Stimulated activated CD8-positive, alpha-beta memory T cell treated with anti-CD3 and anti-CD28 coated beads, Interleukin-7, amount 100 ng/mL, for 48 hours (primary cell): ENCODE results near the gene CREBBP.

Source experiments
- DNase-seq, 2 donors: peaks; one replicate each; pipeline ENCODE4 v3.0.0-alpha.2; 2020; ENCODE audit warnings: low read depth in 1 of 2; ENCODE audit errors: extremely low read depth in 1 of 2

The CREBBP gene

DNA sequence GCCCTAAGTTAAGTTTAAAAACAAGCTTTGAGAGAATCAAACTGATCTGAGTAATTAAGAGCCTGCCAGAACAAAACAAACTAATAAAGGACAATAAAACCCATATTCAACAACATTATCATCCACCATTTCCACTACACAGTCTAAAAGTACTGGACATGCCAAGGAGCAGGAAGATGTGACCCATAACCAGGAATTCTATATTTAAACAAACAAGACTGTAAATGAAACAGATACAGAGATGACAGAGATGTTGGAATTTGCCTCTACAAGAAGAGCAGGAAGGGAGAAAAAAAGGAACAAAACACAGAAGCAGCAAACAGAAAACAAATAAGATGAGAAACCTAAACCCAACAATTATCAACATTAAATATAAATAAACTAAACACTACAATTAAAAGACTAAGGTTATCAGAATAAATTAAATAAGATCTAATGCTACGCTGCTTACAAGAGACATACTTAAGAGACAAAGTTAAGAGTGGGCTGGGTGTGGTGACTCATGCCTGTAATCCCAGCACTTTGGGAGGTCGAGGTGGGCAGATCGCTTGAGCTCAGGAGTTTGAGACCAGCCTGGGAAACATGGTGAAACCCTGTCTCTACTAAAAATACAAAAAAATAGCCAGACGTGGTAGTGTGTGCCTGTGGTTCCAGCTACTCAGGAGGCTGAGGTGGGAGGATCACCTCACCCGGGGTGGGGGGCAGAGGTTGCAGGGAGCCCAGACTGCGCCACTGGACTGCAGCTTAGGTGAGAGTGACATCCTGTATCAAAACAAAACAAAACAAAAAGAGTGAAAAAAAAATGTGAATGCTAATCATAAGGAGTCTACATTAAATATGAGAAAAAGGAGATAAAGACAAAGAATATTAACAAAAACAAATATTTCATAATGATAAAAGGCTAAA, 50.6 kb downstream of the CREBBP start:
- DNase-seq, result no peak

DNA sequence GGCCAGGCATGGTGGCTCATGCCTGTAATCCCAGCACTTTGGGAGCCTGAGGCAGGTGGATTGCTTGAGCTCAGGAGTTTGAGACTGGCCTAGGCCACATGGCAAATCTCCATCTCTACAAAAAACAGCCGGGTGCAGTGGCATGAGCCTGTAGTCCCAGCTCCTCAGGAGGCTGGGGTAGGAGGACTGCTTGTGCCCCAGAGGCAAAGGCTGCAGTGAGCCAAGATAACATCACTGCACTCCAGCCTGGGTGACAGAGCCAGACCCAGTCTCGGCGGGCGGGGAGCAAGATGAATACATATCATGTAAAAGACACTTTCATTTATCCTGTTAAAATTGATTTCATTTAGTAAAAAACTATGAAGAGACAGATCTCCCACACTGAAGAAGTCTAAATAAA, 54.6 kb downstream of the CREBBP start:
- no peak for DNase-seq

- no peak for DNase-seq
Observed at GRCh38 chr16:3825103-3825502, 55.4 kb downstream of the CREBBP start.

DNA sequence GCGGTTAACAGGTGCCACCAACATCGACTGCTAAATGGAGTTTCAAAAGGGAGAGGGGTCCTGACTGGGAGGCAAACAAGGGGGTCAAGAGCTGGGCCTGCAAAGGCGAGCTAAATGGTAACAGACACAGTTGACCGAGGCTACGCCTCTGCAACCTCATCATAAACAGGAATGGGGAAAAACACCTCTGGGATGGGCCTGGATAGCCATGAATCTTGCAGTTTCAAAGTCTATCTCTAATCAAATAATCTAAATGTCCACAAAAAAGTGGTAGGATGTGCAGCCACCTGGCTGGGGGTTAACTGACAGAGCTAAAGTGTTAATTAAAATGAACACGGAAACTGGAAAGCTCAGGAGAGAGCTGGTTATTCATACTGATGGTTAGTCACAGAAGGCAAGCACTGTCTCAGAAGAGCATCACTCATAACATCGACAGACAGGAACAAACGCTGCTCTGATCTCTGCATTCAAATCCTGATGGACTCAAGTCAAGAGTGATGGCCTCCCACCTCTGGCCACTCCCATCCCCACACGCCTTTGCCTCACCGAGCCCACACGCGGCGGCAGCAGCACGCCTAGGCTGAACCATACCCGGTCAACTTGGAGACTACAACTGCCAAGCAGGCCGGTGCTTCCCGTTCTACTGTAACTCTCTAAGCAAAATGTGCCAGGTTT, 56.3 kb downstream of the CREBBP start:
- DNase-seq, result no peak

- no peak for DNase-seq
Observed at GRCh38 chr16:3823427-3823826, 57.1 kb downstream of the CREBBP start.

GRCh38 chr16:3822366-3823045, 58.0 kb downstream of the CREBBP start:
- no peak for DNase-seq

GRCh38 chr16:3821184-3821583, 59.3 kb downstream of the CREBBP start:
- DNase-seq, result no peak

- DNase-seq, result no peak
Observed at GRCh38 chr16:3819746-3820724, 60.5 kb downstream of the CREBBP start.

DNA sequence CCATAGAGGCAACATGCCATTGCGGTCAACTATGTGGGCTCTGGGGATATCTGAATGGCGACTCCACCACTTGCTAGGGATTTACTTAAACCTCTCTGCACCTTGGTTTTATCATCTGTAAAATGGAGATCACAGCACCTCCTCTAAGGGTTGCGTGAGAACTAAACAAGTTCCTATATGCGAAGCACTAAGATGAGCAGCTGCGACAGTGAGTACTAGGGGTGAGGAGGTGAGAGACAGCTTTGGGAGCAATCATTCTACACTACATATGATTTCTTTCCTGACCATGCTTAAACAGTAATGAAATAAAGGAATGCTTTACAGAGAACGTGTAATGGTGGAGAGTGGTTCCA, 61.4 kb downstream of the CREBBP start:
- DNase-seq, result no peak

DNA sequence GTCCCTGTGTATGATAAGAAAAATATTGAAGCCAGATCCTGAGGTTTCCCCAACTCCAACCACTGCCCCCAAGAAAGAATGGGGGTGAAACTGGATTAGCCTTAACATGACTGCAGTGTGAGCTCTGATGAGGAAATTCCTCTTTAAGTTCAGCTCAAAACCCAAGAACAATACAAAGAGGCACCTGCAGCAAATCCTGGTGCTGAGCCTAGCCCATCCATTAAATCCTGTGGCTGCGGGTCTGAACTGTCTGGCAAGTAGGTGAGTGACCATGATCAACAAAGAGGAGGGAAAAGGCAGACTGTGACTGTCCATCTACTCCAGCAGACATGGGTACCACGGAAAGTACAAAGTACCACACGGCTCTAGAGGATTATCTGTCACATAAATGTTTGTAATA, 64.2 kb downstream of the CREBBP start:
- DNase-seq, result no peak

GRCh38 chr16:3814755-3815154, 65.8 kb downstream of the CREBBP start:
- DNase-seq, result no peak

DNA sequence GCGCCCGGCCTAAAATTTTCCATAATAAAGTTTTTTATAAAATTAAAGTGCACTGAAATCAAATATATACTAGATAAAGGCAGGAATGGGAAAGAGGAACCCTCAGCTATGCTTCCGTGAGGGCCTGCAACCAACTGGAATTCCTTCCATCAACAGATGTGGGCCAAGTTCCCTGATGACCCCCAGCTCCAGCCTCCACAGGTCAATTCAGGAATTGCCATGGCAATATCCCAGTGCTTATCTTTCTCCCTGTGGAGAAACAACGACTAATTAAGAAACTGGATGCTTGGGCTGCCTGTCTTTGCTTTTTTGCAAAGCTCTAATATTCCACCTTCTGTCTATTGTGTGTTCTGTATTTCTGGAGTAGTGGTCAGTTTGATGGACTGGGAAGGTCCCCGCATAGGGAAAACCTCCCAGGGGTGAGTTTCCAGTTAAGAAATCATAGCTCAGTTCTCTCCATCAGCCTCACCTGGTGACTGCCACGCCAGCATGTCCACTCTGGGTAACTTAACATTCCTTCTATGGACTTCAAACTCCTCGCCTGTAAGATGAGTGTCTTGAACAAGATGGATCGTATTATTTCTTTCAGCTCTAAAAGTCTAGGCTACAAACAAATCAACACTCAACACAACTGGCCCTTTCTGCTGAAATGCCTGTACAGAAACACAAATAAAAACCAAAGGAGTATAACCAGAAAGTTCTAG, 67.9 kb downstream of the CREBBP start:
- DNase-seq, result no peak

GRCh38 chr16:3810818-3811217, 69.7 kb downstream of the CREBBP start:
- no peak for DNase-seq

- peak in 1 of 2 donors; percentile 30 for DNase-seq
Observed at GRCh38 chr16:3810198-3810664, 70.3 kb downstream of the CREBBP start.

GRCh38 chr16:3808308-3809063, 72.0 kb downstream of the CREBBP start:
- DNase-seq, result no peak

GRCh38 chr16:3807425-3808123, 72.9 kb downstream of the CREBBP start:
- no peak for DNase-seq

DNA sequence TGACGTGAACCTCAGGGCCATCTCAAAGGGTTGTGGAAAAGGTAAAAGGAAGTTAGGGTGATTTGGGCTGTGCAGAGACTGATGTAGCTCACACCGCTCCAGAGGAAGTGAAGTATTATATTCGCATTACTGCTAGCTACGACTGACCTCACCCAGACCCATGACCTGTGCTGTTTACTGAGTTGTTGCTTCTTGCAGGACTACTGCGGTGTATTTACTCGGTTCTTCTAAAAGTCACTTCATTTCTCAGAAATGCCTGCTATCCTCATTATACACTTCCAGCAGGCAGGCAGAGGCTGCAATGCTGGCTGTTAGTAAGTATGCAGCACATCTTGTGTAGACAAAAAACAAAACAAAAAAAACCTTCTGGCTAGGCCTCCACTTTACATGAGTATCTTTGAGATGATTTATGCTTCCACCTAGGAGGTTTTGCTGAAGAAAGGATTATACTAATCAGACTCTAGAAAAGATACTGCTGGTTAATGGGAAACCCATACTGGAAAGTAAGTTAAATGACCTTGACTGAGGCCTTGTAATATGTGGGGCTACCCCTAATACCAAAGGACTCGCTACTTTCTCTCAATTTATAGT, 76.0 kb downstream of the CREBBP start:
- DNase-seq, result no peak
